Caco-2 (cell line): ENCODE data around the gene SIGLEC15. TPM values are rescaled to one million over a fixed set of nuclear protein-coding genes. Genes with fewer than 3 reads are reported as not detected.

Experiments used
- BruUV-seq: library from RNA; stranded (reverse); fragments of 400-500 nt; replicated peaks from 2 replicates; lab custom pipeline; 2021; lab: Mats Ljungman, UMichigan
- CTCF ChIA-PET: fragments of 300-600 bp; sonication (Branson Sonifier 250); formaldehyde crosslinking; loops from one replicate; lab custom pipeline; 2022; ENCODE audit warnings: antibody characterized with exemption; lab: Charles Lee
- POLR2A ChIA-PET: fragments of 300-600 bp; sonication (Branson Sonifier 250); formaldehyde crosslinking; loops from one replicate; lab custom pipeline; 2022; ENCODE audit warnings: antibody characterized with exemption; lab: Charles Lee
- DNase-seq, 2 experiments: peaks; one replicate each; pipeline versions ENCODE4 v3.0.0 to v3.0.0-alpha.2; 2020 to 2022
- H3K27me3 ChIP-seq: replicated peaks from 2 replicates; pipeline ENCODE4 v1.6.0; 2011; ENCODE audit warnings: low read length; ENCODE audit not compliant: control insufficient read depth, insufficient read depth
- H3K36me3 ChIP-seq: 2 replicates; pipeline ENCODE4 v1.5.1; 2011; ENCODE audit warnings: low read length; ENCODE audit not compliant: control insufficient read depth, insufficient read depth
- H3K4me1 ChIP-seq: fragments of 250-450 bp; sonication (Bioruptor Pico); 2 replicates; pipeline ENCODE4 v1.5.1; 2020; ENCODE audit warnings: mild to moderate bottlenecking
- H3K4me3 ChIP-seq: 2 replicates; pipeline ENCODE4 v1.5.1; 2011; ENCODE audit warnings: low read depth, mild to moderate bottlenecking, control low read depth, low read length
- H3K9me3 ChIP-seq: fragments of 250-450 bp; sonication (Bioruptor Pico); 2 replicates; pipeline ENCODE4 v1.5.1; 2020; ENCODE audit warnings: mild to moderate bottlenecking, moderate library complexity
- H3K27ac Mint-ChIP-seq: one replicate; pipeline ENCODE4 v1.8.0; 2022; ENCODE audit warnings: mixed read lengths; ENCODE audit not compliant: unreplicated experiment
- H3K27me3 Mint-ChIP-seq: one replicate; pipeline ENCODE4 v1.8.0; 2022; ENCODE audit warnings: mixed read lengths; ENCODE audit not compliant: insufficient read depth, unreplicated experiment
- H3K36me3 Mint-ChIP-seq: one replicate; pipeline ENCODE4 v1.8.0; 2022; ENCODE audit warnings: mild to moderate bottlenecking, mixed read lengths; ENCODE audit not compliant: insufficient read depth, unreplicated experiment
- H3K4me1 Mint-ChIP-seq: one replicate; pipeline ENCODE4 v1.8.0; 2022; ENCODE audit warnings: low read depth, mixed read lengths; ENCODE audit not compliant: unreplicated experiment
- H3K4me3 Mint-ChIP-seq: one replicate; pipeline ENCODE4 v1.8.0; 2022; ENCODE audit warnings: mild to moderate bottlenecking, moderate library complexity, mixed read lengths; ENCODE audit not compliant: unreplicated experiment
- H3K9me3 Mint-ChIP-seq: one replicate; pipeline ENCODE4 v1.8.0; 2022; ENCODE audit warnings: mixed read lengths; ENCODE audit not compliant: unreplicated experiment
- intact Hi-C: fragments of 100-400 bp; cut with micrococcal nuclease; formaldehyde crosslinking; loops from one replicate; pipeline ENCODE4 v1.10.0; 2022; ENCODE audit not compliant: unreplicated experiment
- total RNA-seq: library from RNA; stranded (reverse); gene quantifications from 2 replicates; pipeline ENCODE4 v1.2.3, GENCODE V29; 2022
- TF ChIP-seq, protein P1 (sequence below), 2 experiments: fragments of 200-600 bp in 1 of 2; IDR thresholded peaks; 1 replicate in 1 of 2; 2 replicates in 1 of 2; pipeline versions ENCODE4 v1.5.1 to v1.8.0; 2011 to 2022; ENCODE audit warnings: antibody characterized with exemption in 1 of 2, control low read depth in 1 of 2, inconsistent platforms in 1 of 2, low read depth in 1 of 2, low read length in 1 of 2, mild to moderate bottlenecking in 1 of 2, moderate library complexity in 1 of 2; ENCODE audit not compliant: insufficient read depth in 1 of 2, severe bottlenecking in 1 of 2, unreplicated experiment in 1 of 2

Gene SIGLEC15
- total RNA-seq, 1 experiment from 2014 or later, result not detected

DNA sequence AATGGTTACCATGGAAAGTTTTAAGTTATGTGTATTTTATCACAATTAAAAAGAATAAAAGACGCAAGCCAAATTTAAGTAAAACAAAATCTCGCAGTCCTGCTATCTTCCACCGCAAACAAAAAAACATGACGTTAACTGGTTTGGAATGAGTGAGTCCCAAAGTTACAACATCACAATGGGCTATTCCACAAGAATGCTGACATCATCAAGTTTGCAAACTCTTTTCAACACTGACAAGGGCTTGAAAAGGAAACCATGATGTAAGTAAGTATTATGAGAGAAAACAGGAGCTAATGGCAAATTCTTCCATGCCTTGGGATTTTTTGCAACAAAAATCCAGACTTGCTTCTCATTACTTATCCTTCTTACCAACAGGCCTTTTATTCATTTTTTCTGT lies 31.1 kb downstream of the SIGLEC15 start:
- CTCF ChIA-PET, result no interaction called here
- TF ChIP-seq, protein P1, sequence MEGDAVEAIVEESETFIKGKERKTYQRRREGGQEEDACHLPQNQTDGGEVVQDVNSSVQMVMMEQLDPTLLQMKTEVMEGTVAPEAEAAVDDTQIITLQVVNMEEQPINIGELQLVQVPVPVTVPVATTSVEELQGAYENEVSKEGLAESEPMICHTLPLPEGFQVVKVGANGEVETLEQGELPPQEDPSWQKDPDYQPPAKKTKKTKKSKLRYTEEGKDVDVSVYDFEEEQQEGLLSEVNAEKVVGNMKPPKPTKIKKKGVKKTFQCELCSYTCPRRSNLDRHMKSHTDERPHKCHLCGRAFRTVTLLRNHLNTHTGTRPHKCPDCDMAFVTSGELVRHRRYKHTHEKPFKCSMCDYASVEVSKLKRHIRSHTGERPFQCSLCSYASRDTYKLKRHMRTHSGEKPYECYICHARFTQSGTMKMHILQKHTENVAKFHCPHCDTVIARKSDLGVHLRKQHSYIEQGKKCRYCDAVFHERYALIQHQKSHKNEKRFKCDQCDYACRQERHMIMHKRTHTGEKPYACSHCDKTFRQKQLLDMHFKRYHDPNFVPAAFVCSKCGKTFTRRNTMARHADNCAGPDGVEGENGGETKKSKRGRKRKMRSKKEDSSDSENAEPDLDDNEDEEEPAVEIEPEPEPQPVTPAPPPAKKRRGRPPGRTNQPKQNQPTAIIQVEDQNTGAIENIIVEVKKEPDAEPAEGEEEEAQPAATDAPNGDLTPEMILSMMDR (IDR thresholded peaks at IDR 0.05; ENCODE audit: insufficient read depth in 1 of 2, low read depth in 1 of 2, low read length in 1 of 2, severe bottlenecking in 1 of 2, unreplicated experiment in 1 of 2), result no peak
- Mint-ChIP-seq H3K4me1 (no peaks in the 10 kb centered on the region), H3K27me3 (no peaks in the 10 kb centered on the region), H3K27ac (no peak overlapping the region), H3K4me3 (no peak overlapping the region), H3K9me3 (no peaks in the 10 kb centered on the region), H3K36me3 (peaks cover 6% of the 10 kb centered on the region)
- Histone ChIP-seq H3K4me1 (no peaks in the 10 kb centered on the region), H3K27me3 (no peaks in the 10 kb centered on the region), H3K36me3 (no peaks in the 10 kb centered on the region), H3K9me3 (no peaks in the 10 kb centered on the region), H3K4me3 (no peak overlapping the region)
- no peak for DNase-seq
- intact Hi-C loops, result no loop called here
- POLR2A ChIA-PET, result no interaction called here
- no TSS peak for BruUV-seq

DNA sequence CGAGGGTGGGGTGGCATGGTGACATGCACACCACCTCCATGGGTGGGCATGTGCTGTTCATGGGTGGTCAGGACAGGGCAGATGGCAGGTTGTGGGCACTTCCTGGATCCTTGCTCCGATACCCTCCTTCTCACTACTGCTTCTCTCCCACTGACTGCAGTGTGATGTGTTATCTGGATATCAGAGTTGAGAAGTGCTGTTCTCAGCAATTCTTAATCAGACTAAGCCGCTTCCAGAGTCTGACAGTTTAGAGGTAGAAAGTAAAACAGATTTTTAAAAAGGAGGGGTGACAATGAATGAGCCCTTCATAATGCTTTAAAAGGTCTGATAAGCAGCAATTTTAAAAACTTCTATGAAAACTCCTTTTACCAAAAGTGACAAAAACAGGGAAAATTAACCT lies 33.9 kb downstream of the SIGLEC15 start:
- BruUV-seq, result no TSS peak
- Histone ChIP-seq H3K4me3 (no peak overlapping the region), H3K36me3 (no peaks in the 10 kb centered on the region), H3K27me3 (no peaks in the 10 kb centered on the region), H3K4me1 (no peaks in the 10 kb centered on the region), H3K9me3 (no peaks in the 10 kb centered on the region)
- Mint-ChIP-seq H3K36me3 (peaks cover 10% of the 10 kb centered on the region), H3K4me1 (no peaks in the 10 kb centered on the region), H3K4me3 (no peak overlapping the region), H3K9me3 (no peaks in the 10 kb centered on the region), H3K27ac (no peak overlapping the region), H3K27me3 (no peaks in the 10 kb centered on the region)
- ChIA-PET POLR2A (no interaction called here), CTCF (no interaction called here)
- TF ChIP-seq, protein P1 (IDR thresholded peaks at IDR 0.05; ENCODE audit: insufficient read depth in 1 of 2, low read depth in 1 of 2, low read length in 1 of 2, severe bottlenecking in 1 of 2, unreplicated experiment in 1 of 2), result no peak
- no peak for DNase-seq
- intact Hi-C loops, result no loop called here

GRCh38 chr18:45860492-45860891 lies 35.0 kb downstream of the SIGLEC15 start:
- Mint-ChIP-seq H3K4me1 (no peaks in the 10 kb centered on the region), H3K27ac (no peak overlapping the region), H3K27me3 (no peaks in the 10 kb centered on the region), H3K4me3 (no peak overlapping the region), H3K36me3 (peaks cover 10% of the 10 kb centered on the region), H3K9me3 (no peaks in the 10 kb centered on the region)
- H3K4me1 ChIP-seq, result no peaks in the 10 kb centered on the region
- TF ChIP-seq, protein P1 (IDR thresholded peaks at IDR 0.05; ENCODE audit: insufficient read depth in 1 of 2, low read depth in 1 of 2, low read length in 1 of 2, severe bottlenecking in 1 of 2, unreplicated experiment in 1 of 2), result no peak
- no peak overlapping the region for H3K4me3 ChIP-seq
- ChIA-PET POLR2A (no interaction called here), CTCF (no interaction called here)
- no peaks in the 10 kb centered on the region for H3K36me3 ChIP-seq
- H3K9me3 ChIP-seq, result no peaks in the 10 kb centered on the region
- BruUV-seq, result no TSS peak
- H3K27me3 ChIP-seq, result no peaks in the 10 kb centered on the region
- intact Hi-C loops, result no loop called here
- DNase-seq, result no peak
